WTC11 (cell line): ENCODE results near the gene NANP. TPM values are rescaled to one million over a fixed set of nuclear protein-coding genes. Genes with fewer than 3 reads are reported as not detected.

Experiments
- ATAC-seq: fragments of 200-7000 bp; cut with Tn5 transposase; 2 replicates; pipeline ENCODE4 v1.10.0; 2021; ENCODE audit warnings: mild to moderate bottlenecking, moderate library complexity
- CTCF ChIA-PET: fragments of 300-600 bp; sonication (Branson Sonifier 250); formaldehyde crosslinking; loops from one replicate; lab custom pipeline; 2021; ENCODE audit warnings: antibody characterized with exemption; lab: Charles Lee
- POLR2A ChIA-PET: fragments of 350-600 bp; sonication (Branson Sonifier 250); formaldehyde crosslinking; loops from one replicate; lab custom pipeline; 2021; ENCODE audit warnings: antibody characterized with exemption; lab: Charles Lee
- DNase-seq: peaks from one replicate; pipeline ENCODE4 v3.0.0; 2021; ENCODE audit warnings: low spot score
- H3K27ac Mint-ChIP-seq: 2 replicates; pipeline ENCODE4 v1.8.0; 2021; ENCODE audit warnings: mixed read lengths
- H3K27me3 Mint-ChIP-seq: 2 replicates; pipeline ENCODE4 v1.8.0; 2021; ENCODE audit warnings: low read depth, mild to moderate bottlenecking, moderate library complexity, mixed read lengths
- H3K36me3 Mint-ChIP-seq: 2 replicates; pipeline ENCODE4 v1.8.0; 2021; ENCODE audit warnings: mixed read lengths
- H3K4me1 Mint-ChIP-seq: 2 replicates; pipeline ENCODE4 v1.8.0; 2022; ENCODE audit warnings: mixed read lengths
- H3K4me3 Mint-ChIP-seq: 2 replicates; pipeline ENCODE4 v1.8.0; 2021; ENCODE audit warnings: mild to moderate bottlenecking, moderate library complexity, mixed read lengths
- H3K9me3 Mint-ChIP-seq: 2 replicates; pipeline ENCODE4 v1.8.0; 2021; ENCODE audit warnings: mixed read lengths
- FOXP1 ChIP-seq: sonication (generic); formaldehyde crosslinking; IDR thresholded peaks from 2 replicates; pipeline ENCODE4 v1.8.0; 2022; ENCODE audit warnings: missing genetic modification reagents, mild to moderate bottlenecking, moderate library complexity, borderline replicate concordance
- GABPB1 ChIP-seq: sonication (generic); formaldehyde crosslinking; IDR thresholded peaks from 2 replicates; pipeline ENCODE4 v1.8.1; 2023; ENCODE audit warnings: mild to moderate bottlenecking, missing genetic modification reagents
- JUN ChIP-seq: sonication (generic); formaldehyde crosslinking; IDR thresholded peaks from 2 replicates; pipeline ENCODE4 v1.8.0; 2023; ENCODE audit warnings: mild to moderate bottlenecking, missing genetic modification reagents
- NR1H2 ChIP-seq: sonication (generic); formaldehyde crosslinking; IDR thresholded peaks from 2 replicates; pipeline ENCODE4 v1.9.0; 2021; ENCODE audit warnings: mild to moderate bottlenecking, moderate library complexity, missing genetic modification reagents
- NR3C1 ChIP-seq: sonication (generic); formaldehyde crosslinking; conservative IDR thresholded peaks from 2 replicates; pipeline ENCODE4 v1.8.1; 2023; ENCODE audit warnings: low read depth, mild to moderate bottlenecking, missing genetic modification reagents
- TP53 ChIP-seq: sonication (generic); formaldehyde crosslinking; IDR thresholded peaks from 2 replicates; pipeline ENCODE4 v1.8.1; 2023; ENCODE audit warnings: mild to moderate bottlenecking, missing genetic modification reagents
- ZNF219 ChIP-seq: sonication (generic); formaldehyde crosslinking; IDR thresholded peaks from 2 replicates; pipeline ENCODE4 v1.8.0; 2023; ENCODE audit warnings: missing genetic modification reagents, mild to moderate bottlenecking, borderline replicate concordance
- ZNF671 ChIP-seq: fragments of 250-450 bp; sonication (Bioruptor Pico); IDR thresholded peaks from 2 replicates; pipeline ENCODE4 v1.8.0; 2021; ENCODE audit warnings: mild to moderate bottlenecking
- total RNA-seq: library from RNA; stranded (reverse); gene quantifications from 3 replicates; pipeline ENCODE4 v1.2.3, GENCODE V29; 2021
- TF ChIP-seq, protein P1 (sequence below): sonication (generic); formaldehyde crosslinking; IDR thresholded peaks from 2 replicates; pipeline ENCODE4 v1.8.1; 2022; ENCODE audit warnings: mild to moderate bottlenecking, moderate library complexity, missing genetic modification reagents
- TF ChIP-seq, protein P2 (sequence below): fragments of 250-450 bp; sonication (Bioruptor Pico); IDR thresholded peaks from 2 replicates; pipeline ENCODE4 v2.1.2; 2022; ENCODE audit warnings: mild to moderate bottlenecking, moderate library complexity
- TF ChIP-seq, protein P3 (sequence below): fragments of 250-450 bp; sonication (Bioruptor Pico); IDR thresholded peaks from 2 replicates; pipeline ENCODE4 v1.8.0; 2021; ENCODE audit warnings: mild to moderate bottlenecking
- TF ChIP-seq, protein P4 (sequence below): sonication (generic); formaldehyde crosslinking; IDR thresholded peaks from 2 replicates; pipeline ENCODE4 v1.8.0; 2022; ENCODE audit warnings: missing genetic modification reagents
- TF ChIP-seq, protein P5 (sequence below): sonication (generic); formaldehyde crosslinking; IDR thresholded peaks from 2 replicates; pipeline ENCODE4 v1.8.0; 2022; ENCODE audit warnings: mild to moderate bottlenecking, missing genetic modification reagents
- TF ChIP-seq, protein P6 (sequence below): fragments of 250-450 bp; sonication (Bioruptor Pico); IDR thresholded peaks from 2 replicates; pipeline ENCODE4 v1.9.0; 2021; ENCODE audit warnings: mild to moderate bottlenecking, borderline replicate concordance
- TF ChIP-seq, protein P7 (sequence below): sonication (generic); formaldehyde crosslinking; conservative IDR thresholded peaks from 2 replicates; pipeline ENCODE4 v1.8.1; 2023; ENCODE audit warnings: mild to moderate bottlenecking, low read depth, missing genetic modification reagents, moderate library complexity
- TF ChIP-seq, protein P8 (sequence below): sonication (generic); formaldehyde crosslinking; IDR thresholded peaks from 2 replicates; pipeline ENCODE4 v1.8.0; 2023; ENCODE audit warnings: mild to moderate bottlenecking, missing genetic modification reagents

The NANP gene
- total RNA-seq, 1 experiment from 2014 or later: 4.8 TPM

DNA sequence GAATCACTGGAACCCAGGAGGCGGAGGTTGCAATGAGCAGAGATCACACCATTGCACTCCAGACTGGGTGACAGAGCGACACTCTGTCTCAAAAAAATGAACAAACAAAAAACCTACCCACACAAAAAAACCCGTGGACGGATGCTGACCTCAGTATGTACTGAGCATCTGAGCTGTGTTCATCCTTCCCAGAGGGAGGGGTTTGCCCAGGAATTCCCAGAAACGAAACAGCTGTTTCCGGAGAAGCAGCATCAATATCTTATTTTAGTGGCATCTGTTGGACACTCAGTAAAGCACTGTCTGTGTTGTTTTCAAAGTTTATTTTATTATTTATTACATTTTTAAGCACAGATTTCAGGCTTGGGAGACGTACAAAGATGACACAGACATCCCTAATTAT, 18.7 kb downstream of the NANP start:
- H3K4me1 Mint-ChIP-seq: no peaks in the 10 kb centered on the region
- no peak for DNase-seq
- H3K36me3 Mint-ChIP-seq: no peaks in the 10 kb centered on the region
- no peak for ATAC-seq
- TF ChIP-seq, protein P1, sequence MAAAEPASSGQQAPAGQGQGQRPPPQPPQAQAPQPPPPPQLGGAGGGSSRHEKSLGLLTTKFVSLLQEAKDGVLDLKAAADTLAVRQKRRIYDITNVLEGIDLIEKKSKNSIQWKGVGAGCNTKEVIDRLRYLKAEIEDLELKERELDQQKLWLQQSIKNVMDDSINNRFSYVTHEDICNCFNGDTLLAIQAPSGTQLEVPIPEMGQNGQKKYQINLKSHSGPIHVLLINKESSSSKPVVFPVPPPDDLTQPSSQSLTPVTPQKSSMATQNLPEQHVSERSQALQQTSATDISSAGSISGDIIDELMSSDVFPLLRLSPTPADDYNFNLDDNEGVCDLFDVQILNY: no peak
- TF ChIP-seq, protein P2, sequence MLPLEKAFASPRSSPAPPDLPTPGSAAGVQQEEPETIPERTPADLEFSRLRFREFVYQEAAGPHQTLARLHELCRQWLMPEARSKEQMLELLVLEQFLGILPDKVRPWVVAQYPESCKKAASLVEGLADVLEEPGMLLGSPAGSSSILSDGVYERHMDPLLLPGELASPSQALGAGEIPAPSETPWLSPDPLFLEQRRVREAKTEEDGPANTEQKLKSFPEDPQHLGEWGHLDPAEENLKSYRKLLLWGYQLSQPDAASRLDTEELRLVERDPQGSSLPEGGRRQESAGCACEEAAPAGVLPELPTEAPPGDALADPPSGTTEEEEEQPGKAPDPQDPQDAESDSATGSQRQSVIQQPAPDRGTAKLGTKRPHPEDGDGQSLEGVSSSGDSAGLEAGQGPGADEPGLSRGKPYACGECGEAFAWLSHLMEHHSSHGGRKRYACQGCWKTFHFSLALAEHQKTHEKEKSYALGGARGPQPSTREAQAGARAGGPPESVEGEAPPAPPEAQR (CRISPR knock-in tag): no peak
- TF ChIP-seq JUN (CRISPR knock-in tag): no peak
- TF ChIP-seq, protein P3, sequence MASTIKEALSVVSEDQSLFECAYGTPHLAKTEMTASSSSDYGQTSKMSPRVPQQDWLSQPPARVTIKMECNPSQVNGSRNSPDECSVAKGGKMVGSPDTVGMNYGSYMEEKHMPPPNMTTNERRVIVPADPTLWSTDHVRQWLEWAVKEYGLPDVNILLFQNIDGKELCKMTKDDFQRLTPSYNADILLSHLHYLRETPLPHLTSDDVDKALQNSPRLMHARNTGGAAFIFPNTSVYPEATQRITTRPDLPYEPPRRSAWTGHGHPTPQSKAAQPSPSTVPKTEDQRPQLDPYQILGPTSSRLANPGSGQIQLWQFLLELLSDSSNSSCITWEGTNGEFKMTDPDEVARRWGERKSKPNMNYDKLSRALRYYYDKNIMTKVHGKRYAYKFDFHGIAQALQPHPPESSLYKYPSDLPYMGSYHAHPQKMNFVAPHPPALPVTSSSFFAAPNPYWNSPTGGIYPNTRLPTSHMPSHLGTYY: no peak
- TF ChIP-seq, protein P4, sequence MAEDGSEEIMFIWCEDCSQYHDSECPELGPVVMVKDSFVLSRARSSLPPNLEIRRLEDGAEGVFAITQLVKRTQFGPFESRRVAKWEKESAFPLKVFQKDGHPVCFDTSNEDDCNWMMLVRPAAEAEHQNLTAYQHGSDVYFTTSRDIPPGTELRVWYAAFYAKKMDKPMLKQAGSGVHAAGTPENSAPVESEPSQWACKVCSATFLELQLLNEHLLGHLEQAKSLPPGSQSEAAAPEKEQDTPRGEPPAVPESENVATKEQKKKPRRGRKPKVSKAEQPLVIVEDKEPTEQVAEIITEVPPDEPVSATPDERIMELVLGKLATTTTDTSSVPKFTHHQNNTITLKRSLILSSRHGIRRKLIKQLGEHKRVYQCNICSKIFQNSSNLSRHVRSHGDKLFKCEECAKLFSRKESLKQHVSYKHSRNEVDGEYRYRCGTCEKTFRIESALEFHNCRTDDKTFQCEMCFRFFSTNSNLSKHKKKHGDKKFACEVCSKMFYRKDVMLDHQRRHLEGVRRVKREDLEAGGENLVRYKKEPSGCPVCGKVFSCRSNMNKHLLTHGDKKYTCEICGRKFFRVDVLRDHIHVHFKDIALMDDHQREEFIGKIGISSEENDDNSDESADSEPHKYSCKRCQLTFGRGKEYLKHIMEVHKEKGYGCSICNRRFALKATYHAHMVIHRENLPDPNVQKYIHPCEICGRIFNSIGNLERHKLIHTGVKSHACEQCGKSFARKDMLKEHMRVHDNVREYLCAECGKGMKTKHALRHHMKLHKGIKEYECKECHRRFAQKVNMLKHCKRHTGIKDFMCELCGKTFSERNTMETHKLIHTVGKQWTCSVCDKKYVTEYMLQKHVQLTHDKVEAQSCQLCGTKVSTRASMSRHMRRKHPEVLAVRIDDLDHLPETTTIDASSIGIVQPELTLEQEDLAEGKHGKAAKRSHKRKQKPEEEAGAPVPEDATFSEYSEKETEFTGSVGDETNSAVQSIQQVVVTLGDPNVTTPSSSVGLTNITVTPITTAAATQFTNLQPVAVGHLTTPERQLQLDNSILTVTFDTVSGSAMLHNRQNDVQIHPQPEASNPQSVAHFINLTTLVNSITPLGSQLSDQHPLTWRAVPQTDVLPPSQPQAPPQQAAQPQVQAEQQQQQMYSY (CRISPR knock-in tag): no peak
- TF ChIP-seq GABPB1 (CRISPR knock-in tag): no peak
- no peak for TF ChIP-seq NR1H2 (CRISPR knock-in tag)
- H3K27ac Mint-ChIP-seq: no peak overlapping the region
- no peaks in the 10 kb centered on the region; the same call in 1 of the 2 replicates for H3K9me3 Mint-ChIP-seq
- ChIA-PET POLR2A (no interaction called here), CTCF (no interaction called here)
- peaks cover 3% of the 10 kb centered on the region; the same call in 1 of the 2 replicates for H3K27me3 Mint-ChIP-seq
- no peak overlapping the region for H3K4me3 Mint-ChIP-seq

DNA sequence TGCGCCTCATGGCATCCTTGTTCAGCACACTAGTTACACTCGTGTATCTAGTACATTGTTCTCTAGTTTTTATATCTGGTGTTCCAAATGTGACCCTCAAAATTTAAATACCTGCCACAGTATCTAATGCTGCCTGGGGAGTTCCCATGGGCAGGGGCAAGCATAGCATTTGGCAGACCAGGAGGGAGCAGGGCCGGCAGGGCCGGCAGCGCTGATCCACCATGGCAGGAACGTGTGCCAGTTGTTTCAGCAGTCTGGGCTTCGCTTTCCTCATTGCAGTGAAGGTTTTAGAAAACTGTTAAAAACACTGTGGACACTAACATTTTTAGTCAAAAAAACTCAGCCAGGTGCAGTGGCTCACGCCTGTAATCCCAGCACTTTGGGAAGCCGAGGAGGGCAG, 19.2 kb downstream of the NANP start:
- H3K27me3 Mint-ChIP-seq: peaks cover 3% of the 10 kb centered on the region; the same call in 1 of the 2 replicates
- ATAC-seq (no peak), DNase-seq (no peak)
- ChIA-PET POLR2A (no interaction called here), CTCF (no interaction called here)
- no peak overlapping the region for H3K27ac Mint-ChIP-seq
- H3K9me3 Mint-ChIP-seq: no peaks in the 10 kb centered on the region; the same call in 1 of the 2 replicates
- no peaks in the 10 kb centered on the region for H3K4me1 Mint-ChIP-seq
- H3K4me3 Mint-ChIP-seq: no peak overlapping the region
- no peaks in the 10 kb centered on the region for H3K36me3 Mint-ChIP-seq
- TF ChIP-seq FOXP1 (CRISPR knock-in tag) (no peak), ZNF219 (CRISPR knock-in tag) (no peak), ZNF671 (CRISPR knock-in tag) (no peak), NR3C1 (CRISPR knock-in tag) (no peak), TP53 (CRISPR knock-in tag) (no peak)
- TF ChIP-seq, protein P5, sequence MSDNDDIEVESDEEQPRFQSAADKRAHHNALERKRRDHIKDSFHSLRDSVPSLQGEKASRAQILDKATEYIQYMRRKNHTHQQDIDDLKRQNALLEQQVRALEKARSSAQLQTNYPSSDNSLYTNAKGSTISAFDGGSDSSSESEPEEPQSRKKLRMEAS (CRISPR knock-in tag): no peak
- TF ChIP-seq, protein P6, sequence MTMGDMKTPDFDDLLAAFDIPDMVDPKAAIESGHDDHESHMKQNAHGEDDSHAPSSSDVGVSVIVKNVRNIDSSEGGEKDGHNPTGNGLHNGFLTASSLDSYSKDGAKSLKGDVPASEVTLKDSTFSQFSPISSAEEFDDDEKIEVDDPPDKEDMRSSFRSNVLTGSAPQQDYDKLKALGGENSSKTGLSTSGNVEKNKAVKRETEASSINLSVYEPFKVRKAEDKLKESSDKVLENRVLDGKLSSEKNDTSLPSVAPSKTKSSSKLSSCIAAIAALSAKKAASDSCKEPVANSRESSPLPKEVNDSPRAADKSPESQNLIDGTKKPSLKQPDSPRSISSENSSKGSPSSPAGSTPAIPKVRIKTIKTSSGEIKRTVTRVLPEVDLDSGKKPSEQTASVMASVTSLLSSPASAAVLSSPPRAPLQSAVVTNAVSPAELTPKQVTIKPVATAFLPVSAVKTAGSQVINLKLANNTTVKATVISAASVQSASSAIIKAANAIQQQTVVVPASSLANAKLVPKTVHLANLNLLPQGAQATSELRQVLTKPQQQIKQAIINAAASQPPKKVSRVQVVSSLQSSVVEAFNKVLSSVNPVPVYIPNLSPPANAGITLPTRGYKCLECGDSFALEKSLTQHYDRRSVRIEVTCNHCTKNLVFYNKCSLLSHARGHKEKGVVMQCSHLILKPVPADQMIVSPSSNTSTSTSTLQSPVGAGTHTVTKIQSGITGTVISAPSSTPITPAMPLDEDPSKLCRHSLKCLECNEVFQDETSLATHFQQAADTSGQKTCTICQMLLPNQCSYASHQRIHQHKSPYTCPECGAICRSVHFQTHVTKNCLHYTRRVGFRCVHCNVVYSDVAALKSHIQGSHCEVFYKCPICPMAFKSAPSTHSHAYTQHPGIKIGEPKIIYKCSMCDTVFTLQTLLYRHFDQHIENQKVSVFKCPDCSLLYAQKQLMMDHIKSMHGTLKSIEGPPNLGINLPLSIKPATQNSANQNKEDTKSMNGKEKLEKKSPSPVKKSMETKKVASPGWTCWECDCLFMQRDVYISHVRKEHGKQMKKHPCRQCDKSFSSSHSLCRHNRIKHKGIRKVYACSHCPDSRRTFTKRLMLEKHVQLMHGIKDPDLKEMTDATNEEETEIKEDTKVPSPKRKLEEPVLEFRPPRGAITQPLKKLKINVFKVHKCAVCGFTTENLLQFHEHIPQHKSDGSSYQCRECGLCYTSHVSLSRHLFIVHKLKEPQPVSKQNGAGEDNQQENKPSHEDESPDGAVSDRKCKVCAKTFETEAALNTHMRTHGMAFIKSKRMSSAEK (CRISPR knock-in tag): no peak
- TF ChIP-seq, protein P7, sequence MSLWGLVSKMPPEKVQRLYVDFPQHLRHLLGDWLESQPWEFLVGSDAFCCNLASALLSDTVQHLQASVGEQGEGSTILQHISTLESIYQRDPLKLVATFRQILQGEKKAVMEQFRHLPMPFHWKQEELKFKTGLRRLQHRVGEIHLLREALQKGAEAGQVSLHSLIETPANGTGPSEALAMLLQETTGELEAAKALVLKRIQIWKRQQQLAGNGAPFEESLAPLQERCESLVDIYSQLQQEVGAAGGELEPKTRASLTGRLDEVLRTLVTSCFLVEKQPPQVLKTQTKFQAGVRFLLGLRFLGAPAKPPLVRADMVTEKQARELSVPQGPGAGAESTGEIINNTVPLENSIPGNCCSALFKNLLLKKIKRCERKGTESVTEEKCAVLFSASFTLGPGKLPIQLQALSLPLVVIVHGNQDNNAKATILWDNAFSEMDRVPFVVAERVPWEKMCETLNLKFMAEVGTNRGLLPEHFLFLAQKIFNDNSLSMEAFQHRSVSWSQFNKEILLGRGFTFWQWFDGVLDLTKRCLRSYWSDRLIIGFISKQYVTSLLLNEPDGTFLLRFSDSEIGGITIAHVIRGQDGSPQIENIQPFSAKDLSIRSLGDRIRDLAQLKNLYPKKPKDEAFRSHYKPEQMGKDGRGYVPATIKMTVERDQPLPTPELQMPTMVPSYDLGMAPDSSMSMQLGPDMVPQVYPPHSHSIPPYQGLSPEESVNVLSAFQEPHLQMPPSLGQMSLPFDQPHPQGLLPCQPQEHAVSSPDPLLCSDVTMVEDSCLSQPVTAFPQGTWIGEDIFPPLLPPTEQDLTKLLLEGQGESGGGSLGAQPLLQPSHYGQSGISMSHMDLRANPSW (CRISPR knock-in tag): no peak
- TF ChIP-seq, protein P8, sequence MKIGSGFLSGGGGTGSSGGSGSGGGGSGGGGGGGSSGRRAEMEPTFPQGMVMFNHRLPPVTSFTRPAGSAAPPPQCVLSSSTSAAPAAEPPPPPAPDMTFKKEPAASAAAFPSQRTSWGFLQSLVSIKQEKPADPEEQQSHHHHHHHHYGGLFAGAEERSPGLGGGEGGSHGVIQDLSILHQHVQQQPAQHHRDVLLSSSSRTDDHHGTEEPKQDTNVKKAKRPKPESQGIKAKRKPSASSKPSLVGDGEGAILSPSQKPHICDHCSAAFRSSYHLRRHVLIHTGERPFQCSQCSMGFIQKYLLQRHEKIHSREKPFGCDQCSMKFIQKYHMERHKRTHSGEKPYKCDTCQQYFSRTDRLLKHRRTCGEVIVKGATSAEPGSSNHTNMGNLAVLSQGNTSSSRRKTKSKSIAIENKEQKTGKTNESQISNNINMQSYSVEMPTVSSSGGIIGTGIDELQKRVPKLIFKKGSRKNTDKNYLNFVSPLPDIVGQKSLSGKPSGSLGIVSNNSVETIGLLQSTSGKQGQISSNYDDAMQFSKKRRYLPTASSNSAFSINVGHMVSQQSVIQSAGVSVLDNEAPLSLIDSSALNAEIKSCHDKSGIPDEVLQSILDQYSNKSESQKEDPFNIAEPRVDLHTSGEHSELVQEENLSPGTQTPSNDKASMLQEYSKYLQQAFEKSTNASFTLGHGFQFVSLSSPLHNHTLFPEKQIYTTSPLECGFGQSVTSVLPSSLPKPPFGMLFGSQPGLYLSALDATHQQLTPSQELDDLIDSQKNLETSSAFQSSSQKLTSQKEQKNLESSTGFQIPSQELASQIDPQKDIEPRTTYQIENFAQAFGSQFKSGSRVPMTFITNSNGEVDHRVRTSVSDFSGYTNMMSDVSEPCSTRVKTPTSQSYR: no peak
